GM21825 (cell line): ENCODE results near the gene MEN1.

Experiments
- ATAC-seq: cut with Tn5 transposase; IDR thresholded peaks from one replicate; pipeline ENCODE4 v1.9.1; 2021; ENCODE audit warnings: mild to moderate bottlenecking, moderate library complexity; ENCODE audit not compliant: unreplicated experiment

Gene MEN1

DNA sequence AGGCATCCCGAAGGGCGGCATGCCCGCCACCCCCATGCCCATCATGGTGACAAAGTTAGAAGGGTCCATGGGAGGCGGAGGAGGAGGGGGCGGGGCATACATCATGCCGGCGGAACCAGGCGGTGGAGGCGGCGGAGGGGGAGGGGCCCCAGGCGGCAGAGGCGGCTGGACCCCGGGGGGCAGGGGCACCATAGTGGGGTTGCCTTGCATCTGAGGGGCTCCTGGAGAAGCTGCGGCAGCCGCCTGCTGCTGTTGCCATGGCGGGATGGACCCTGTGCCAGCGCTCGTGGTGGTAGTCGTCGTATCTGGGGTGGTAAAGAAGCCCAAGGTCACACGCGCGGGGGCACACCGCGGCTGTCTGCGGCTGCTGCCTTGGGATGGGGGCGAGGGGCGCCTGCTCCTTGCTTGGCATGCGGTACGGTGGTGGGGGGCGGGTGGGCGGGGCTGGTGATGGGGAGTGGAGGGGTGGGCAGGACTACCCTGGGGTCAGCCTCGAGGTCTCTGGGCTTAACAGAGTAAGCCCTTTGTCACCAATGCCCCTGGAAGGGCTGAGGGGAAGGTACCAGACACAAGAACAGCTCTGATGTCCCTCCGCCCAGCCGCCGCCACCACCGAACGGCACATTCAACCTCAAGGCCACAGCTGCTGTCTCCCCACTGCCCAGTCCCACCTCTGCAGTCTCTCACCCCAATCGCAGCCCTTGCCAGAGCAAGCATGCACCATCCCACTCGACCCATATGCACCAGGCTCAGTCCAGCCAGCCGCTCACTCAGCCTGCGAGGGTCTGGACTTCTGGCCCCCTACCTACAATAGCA is 44.3 kb downstream of the MEN1 start:
- no peak for ATAC-seq

DNA sequence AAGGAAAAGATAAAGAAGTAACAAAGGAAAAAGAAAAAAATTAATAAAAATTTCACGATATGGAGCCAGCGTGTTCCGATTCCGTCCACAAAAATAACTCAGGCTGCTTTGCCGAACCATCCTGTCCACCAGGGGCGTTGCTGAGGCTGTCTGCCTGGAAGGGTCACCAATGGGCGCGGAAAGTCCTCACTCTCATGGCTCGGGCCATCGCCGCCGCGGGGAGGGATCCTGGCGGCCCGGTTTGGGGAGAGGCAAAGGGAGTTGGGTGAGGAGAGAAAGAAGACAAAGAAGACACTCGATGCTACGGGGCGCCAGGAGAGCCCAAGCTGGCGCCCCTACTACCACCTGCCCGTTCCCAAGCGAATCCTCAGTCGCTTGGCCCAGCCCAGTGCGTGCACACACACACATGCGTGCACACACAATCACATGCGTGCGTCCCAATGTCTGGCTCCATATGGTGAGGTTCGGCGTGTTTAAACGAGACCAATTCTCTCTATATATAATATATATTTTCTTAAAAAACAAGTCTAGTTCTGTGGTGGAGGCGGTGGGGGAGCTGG is 45.0 kb downstream of the MEN1 start:
- ATAC-seq: no peak

- ATAC-seq: no peak
Observed at GRCh38 chr11:64764753-64765152, 45.6 kb downstream of the MEN1 start.

DNA sequence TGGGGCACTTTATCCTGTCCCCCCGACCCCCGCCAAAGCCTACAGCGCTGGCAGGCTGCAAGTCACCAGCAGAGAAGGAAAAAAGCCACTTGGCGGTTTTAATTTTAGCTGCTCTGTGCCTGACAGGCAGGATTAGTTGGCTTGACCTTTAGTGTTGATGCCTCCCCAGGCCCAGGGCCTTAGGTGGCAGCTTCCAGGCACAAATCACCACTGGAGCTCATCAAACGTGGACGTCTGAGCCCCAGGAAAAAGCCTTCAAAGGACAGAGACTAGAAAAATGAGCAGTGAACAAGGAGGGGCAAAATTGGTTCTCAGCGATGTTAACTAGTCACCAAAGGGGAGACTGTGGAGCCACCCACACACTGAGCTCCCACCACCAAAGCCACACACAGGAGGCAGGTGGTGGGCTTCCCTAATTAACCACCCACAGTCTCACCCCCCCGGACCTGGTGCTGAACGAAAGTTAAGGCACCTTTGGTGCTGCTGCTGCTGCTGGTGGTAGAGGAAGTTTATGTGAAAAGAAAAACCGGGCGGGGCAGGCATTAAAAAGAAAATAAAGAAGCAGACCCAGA is 46.2 kb downstream of the MEN1 start:
- no peak for ATAC-seq

DNA sequence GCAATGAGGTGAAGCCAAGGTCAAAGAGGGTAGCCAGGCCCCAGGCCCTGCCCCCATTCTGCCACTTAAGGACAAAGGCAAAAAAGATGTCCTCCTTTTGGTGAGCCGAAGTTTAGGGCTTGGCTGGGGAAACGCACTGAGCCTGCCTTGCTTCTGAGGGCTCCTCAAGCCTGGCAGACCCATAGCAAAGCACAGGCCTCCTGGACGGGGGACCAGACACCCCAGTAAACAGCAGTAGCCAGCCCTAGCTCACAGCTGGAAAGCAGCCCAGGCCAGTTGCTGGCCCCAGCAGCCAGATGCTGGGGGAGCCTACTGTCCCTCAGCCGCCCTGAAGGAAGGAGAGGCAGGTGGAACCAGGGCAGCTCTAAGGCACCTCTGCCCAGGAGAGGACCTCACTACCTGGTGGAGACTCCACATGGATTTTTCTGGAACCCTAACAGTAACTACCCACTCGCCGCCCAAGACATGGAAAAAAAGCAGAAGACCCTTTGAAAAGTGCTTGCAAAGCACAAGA is 46.8 kb downstream of the MEN1 start:
- ATAC-seq: no peak

- no peak for ATAC-seq
Observed at GRCh38 chr11:64762674-64763525, 47.5 kb downstream of the MEN1 start.

DNA sequence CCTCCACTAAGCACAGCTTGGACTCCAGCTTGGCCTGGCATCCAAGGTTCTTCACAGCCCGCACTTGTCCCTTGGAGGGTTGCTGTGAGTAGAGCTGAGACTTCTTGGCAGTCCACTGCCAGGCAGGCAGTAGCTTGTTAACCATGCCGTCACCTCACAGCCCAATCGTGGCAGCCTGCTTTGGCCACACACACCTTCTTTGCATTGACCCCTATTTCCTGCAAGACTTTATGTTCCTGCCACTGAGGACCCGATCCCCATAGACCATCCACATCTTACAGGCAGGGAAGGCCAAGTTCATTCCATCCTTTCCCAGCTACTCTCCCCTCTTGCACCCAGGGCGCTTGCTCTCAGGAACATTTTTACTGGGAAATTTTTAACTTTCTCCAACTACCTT is 48.1 kb downstream of the MEN1 start:
- ATAC-seq: no peak

DNA sequence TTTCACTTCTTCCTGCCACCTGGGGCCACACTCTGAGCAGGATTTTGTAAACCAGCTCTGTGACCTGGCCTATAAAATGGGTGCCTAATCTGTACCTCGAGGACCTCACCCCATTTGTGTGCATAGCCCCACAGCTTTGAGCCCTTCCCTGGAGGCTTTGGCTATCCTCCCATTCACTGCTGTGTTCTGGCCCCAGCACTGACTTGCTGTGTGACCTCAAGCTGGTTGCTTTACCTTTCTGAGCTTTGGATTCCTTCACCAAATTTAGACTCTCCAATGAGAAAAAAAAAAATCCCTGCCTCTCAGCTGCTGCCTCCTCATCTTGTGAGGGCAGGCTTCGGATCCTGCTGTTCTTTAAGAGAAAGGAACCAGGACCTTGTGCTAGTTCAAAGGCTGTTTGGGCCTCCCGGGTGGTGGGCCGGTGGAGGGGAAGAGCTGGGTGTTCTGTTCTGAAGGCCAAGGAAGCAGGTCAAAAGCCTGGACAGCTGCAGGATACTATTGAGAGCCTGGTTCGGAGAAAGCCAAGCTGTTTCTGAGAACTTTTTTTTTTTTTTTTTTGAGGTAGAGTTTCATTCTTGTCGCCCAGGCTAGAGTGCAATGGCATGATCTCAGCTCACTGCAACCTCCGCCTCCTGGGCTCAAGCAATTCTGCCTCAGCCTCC is 49.5 kb downstream of the MEN1 start:
- no peak for ATAC-seq

GRCh38 chr11:64759722-64760719 is 50.3 kb downstream of the MEN1 start, which contains the start of gene PYGM:
Gene PYGM (minus strand): TSS chr11:64759974. CDS start chr11:64759898, 76 bp downstream.
- ATAC-seq: no peak

DNA sequence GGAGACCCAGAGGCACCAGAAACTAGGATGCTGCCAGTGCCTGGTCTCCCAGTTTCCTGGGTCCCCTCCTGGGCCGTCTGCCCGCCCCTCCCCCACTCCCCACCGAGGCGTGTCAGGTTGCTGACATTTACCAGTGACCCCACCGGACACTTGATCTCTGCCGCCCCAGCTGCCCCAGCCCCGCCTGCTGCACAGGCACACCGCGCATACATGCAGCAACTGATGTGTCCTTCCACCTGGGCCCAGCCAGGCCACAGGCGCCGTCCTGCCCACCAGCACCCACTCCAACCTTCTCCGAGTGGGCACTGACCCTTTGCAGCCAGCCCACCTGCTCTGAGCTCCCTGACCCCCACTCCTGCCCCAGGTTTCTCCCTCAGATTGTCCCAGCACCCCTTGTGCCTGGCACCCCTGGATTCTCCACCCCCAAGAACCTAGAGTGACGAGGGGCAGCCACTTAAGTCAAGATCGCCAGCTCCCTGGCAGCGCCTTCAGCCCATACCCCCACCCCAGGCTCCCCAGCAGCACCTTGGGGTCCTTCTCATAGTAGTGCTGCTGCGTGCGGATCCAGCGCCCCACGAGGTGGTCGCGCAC is 51.1 kb downstream of the MEN1 start:
- no peak for ATAC-seq

GRCh38 chr11:64758330-64759079 is 51.8 kb downstream of the MEN1 start:
- ATAC-seq: no peak

DNA sequence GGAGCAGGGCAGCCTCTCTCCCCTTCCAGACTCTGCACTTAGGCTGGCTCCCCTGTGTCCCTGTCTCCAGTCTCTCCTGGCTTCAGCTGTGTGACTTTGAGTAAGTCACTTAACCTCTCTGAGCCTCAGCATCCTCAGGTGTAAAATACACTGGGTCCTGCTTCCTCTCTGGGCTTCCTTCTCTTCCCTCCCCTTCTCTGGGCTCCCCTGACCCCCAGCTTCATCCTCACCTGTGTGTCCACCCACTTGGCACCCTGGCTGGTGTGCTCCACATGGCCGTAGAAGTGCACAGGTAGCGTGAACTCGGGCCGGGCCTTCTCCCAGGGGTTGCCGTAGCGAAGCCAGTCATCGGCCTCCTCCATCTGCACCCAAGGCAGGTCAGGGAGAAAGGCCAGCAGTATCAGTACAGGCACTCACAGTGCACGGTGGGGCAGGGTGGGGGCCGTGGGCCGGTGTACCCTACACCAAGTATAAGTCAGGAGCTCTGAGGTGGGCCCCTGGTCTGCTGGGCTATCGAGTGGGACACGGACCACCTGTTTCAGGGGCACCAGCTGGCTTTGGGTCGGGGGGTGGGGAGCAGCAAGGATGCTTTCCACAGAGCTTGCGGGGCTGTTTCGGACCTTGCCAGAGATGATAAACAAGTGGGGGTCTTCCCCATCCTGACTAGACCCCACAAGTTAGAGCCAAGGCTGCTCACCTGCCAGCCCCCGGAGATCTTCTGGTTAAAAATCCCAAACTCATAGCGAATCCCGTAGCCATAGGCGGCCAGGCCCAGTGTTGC is 52.6 kb downstream of the MEN1 start:
- ATAC-seq: no peak

- ATAC-seq: no peak
Observed at GRCh38 chr11:64755681-64756361, 54.5 kb downstream of the MEN1 start.

- ATAC-seq: no peak
Observed at GRCh38 chr11:64754919-64755662, 55.3 kb downstream of the MEN1 start.

DNA sequence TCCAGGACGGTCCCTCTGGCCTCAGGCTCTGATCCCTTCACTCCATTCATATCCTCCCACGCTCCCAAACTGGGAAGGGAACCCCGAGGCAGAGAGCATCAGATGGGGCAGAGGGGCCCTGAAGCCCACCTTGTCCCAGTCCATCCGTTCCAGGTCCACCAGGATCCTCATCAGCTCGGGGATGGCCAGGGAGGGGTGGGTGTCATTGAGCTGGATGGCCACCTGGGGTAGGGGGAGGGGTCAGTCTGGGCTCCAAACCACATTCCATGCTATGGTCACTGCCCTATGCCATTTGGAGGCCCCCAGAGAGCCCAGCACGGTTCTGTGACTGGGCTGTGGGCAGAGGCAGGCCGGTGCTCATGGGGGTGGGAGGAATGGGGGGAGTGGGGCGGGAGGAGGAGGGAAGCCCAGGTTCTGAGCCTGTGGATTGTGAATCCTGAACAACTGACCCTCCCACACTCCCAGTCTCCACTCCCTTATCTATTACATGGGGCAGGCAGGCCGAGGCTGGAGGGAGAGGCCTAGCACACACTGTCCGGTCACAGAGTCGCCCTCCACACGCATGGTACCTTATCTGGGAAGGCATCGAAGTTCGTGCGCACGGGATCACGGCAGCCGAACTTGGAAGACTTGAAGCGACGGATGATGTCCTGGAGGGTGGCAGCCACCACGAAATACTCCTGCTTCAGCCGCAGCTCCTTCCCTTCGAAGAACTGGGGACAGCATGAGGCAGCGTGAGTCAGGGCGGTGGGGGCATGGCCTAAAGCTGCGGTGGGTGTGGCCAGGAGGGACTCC is 56.0 kb downstream of the MEN1 start:
- ATAC-seq: no peak
